ENCODE results near the gene MCOLN1. TPM values are rescaled to one million over a fixed set of nuclear protein-coding genes. Genes with fewer than 3 reads are reported as not detected.
A peak's percentile ranks its signal among the peaks of the same experiment; 100 is the strongest.

Gene MCOLN1
- total RNA-seq, 1 experiment from 2014 or later = 28.4 TPM

DNA sequence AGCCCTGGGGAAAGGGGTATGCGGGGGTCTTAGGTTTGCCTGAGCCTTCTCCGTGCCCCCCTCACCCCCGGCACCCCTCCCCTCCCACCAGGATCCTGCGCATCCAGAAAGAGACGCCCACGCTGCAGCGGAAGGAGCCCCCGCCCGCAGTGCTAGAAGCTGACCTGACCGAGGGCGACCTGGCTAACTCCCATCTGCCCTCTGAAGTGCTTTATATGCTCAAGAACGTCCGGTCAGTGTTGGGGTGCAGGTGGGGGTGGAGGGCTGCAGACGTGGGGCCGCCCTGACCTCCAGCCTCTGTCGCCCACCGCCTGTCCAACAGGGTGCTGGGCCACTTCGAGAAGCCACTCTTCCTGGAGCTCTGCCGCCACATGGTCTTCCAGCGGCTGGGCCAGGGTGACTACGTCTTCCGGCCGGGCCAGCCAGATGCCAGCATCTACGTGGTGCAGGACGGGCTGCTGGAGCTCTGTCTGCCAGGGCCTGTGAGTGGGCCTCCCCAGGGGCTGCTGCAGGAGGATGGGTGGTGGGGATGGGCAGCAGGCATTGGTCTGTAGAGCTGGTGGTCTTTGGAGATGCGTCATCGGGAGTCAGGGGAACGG is 17.5 kb downstream of the MCOLN1 start:
- Histone ChIP-seq H3K27ac (ENCODE audit: low read depth, low read length, poor library complexity, severe bottlenecking) (no peak overlapping the region), H3K9me3 (ENCODE audit: low read depth, low read length, poor library complexity, severe bottlenecking) (no peaks in the 10 kb centered on the region), H3K4me1 (ENCODE audit: insufficient read depth, low read length, poor library complexity, severe bottlenecking) (no peaks in the 10 kb centered on the region), H3K36me3 (ENCODE audit: insufficient read depth, low read length, poor library complexity, severe bottlenecking) (peaks cover 7% of the 10 kb centered on the region), H3K27me3 (replicated peaks; ENCODE audit: insufficient read depth, low read depth, low read length, poor library complexity) (no peaks in the 10 kb centered on the region), H3K4me3 (ENCODE audit: low read depth, low read length, poor library complexity, severe bottlenecking) (no peak overlapping the region)
- no TSS peak for BruUV-seq (replicated peaks)
- intact Hi-C loops (cut with micrococcal nuclease; ENCODE audit: unreplicated experiment) = loop anchor here (10.0 kb wide), 1 partner anchor 145 kb away; no protein-coding TSS in a partner anchor
- TF ChIP-seq, protein P1, sequence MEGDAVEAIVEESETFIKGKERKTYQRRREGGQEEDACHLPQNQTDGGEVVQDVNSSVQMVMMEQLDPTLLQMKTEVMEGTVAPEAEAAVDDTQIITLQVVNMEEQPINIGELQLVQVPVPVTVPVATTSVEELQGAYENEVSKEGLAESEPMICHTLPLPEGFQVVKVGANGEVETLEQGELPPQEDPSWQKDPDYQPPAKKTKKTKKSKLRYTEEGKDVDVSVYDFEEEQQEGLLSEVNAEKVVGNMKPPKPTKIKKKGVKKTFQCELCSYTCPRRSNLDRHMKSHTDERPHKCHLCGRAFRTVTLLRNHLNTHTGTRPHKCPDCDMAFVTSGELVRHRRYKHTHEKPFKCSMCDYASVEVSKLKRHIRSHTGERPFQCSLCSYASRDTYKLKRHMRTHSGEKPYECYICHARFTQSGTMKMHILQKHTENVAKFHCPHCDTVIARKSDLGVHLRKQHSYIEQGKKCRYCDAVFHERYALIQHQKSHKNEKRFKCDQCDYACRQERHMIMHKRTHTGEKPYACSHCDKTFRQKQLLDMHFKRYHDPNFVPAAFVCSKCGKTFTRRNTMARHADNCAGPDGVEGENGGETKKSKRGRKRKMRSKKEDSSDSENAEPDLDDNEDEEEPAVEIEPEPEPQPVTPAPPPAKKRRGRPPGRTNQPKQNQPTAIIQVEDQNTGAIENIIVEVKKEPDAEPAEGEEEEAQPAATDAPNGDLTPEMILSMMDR (conservative IDR thresholded peaks at IDR 0.05; ENCODE audit: low read depth, low read length) = no peak
- TF ChIP-seq EZH2 (IDR thresholded peaks at IDR 0.05; ENCODE audit: borderline replicate concordance, low read depth, low read length, poor library complexity, severe bottlenecking) = no peak
- ChIA-PET CTCF (no interaction called here), POLR2A (ENCODE audit: low non-redundant PET) (interaction anchor here (0.7 kb wide), 1 partner anchor 50 kb away, joined by 17 read pairs; no protein-coding TSS in a partner anchor)
- no peak for DNase-seq (ENCODE audit: low spot score)

DNA sequence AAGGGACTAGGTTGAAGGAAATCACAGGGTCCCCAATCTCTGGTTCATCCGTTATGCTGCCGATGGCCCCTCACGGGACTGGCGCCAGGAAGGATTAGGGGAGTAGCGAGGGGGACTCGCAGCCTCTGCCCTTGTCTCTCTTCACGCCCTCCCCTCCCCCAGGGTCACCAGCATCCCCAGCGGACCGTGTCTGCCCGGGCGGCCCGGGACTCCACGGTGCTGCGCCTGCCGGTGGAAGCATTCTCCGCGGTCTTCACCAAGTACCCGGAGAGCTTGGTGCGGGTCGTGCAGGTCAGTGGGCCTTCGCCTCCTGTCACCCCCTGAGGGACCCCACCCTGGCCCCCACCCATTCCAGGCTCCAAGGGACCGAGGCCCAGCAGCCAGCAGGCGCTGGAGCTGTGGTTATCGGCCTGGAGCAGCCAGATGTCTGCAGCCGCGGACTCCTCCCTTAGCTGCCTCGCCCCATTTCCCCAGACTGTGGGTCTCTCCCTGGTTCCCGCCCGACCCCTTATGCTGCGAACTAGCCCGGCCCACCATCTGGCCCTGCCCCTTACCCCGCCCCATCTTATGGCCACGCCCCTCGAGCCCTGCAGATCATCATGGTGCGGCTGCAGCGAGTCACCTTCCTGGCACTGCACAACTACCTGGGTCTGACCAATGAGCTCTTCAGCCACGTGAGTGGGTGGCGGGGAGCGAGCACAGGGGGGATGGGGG is 18.5 kb downstream of the MCOLN1 start:
- POLR2A ChIA-PET (ENCODE audit: low non-redundant PET) = no interaction called here
- peak; percentile 43 for DNase-seq (ENCODE audit: low spot score)
- CTCF ChIA-PET = interaction anchor here (0.6 kb wide), 2 partner anchors 172 to 1678 kb away, joined by 3 to 14 read pairs; no protein-coding TSS in a partner anchor

DNA sequence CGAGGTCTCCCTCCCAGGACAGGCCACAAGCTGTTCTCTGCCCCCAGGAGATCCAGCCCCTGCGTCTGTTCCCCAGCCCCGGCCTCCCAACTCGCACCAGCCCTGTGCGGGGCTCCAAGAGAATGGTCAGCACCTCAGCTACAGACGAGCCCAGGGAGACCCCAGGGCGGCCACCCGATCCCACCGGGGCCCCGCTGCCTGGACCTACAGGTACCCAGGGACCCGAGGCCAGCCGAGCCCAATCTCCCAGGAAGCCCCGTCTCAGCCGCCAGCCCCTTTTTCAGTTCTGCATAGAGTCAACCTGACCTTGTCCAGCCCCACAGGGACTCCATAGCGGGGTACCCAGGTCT is 19.0 kb downstream of the MCOLN1 start:
- ChIA-PET POLR2A (ENCODE audit: low non-redundant PET) (no interaction called here), CTCF (interaction anchor here (0.6 kb wide), 2 partner anchors 173 to 1679 kb away, joined by 3 to 14 read pairs; no protein-coding TSS in a partner anchor)
- Histone ChIP-seq H3K4me3 (ENCODE audit: low read depth, low read length, poor library complexity, severe bottlenecking) (no peak overlapping the region), H3K9me3 (ENCODE audit: low read depth, low read length, poor library complexity, severe bottlenecking) (no peaks in the 10 kb centered on the region), H3K27me3 (replicated peaks; ENCODE audit: insufficient read depth, low read depth, low read length, poor library complexity) (no peaks in the 10 kb centered on the region), H3K36me3 (ENCODE audit: insufficient read depth, low read length, poor library complexity, severe bottlenecking) (peaks cover 7% of the 10 kb centered on the region), H3K27ac (ENCODE audit: low read depth, low read length, poor library complexity, severe bottlenecking) (no peak overlapping the region), H3K4me1 (ENCODE audit: insufficient read depth, low read length, poor library complexity, severe bottlenecking) (no peaks in the 10 kb centered on the region)
- intact Hi-C loops (cut with micrococcal nuclease; ENCODE audit: unreplicated experiment) = no loop called here
- TF ChIP-seq, protein P1 (conservative IDR thresholded peaks at IDR 0.05; ENCODE audit: low read depth, low read length) = no peak
- TF ChIP-seq EZH2 (IDR thresholded peaks at IDR 0.05; ENCODE audit: borderline replicate concordance, low read depth, low read length, poor library complexity, severe bottlenecking) = no peak
- no peak for DNase-seq (ENCODE audit: low spot score)
- BruUV-seq (replicated peaks) = no TSS peak

More for the DNA sequence above, 18.5 kb downstream of the MCOLN1 start:
- no peaks in the 10 kb centered on the region for H3K4me1 ChIP-seq (ENCODE audit: insufficient read depth, low read length, poor library complexity, severe bottlenecking)
- intact Hi-C loops (cut with micrococcal nuclease; ENCODE audit: unreplicated experiment) = no loop called here
- no TSS peak for BruUV-seq (replicated peaks)
- H3K36me3 ChIP-seq (ENCODE audit: insufficient read depth, low read length, poor library complexity, severe bottlenecking) = peaks cover 7% of the 10 kb centered on the region
- no peaks in the 10 kb centered on the region for H3K27me3 ChIP-seq (replicated peaks; ENCODE audit: insufficient read depth, low read depth, low read length, poor library complexity)
- H3K4me3 ChIP-seq (ENCODE audit: low read depth, low read length, poor library complexity, severe bottlenecking) = no peak overlapping the region
- no peaks in the 10 kb centered on the region for H3K9me3 ChIP-seq (ENCODE audit: low read depth, low read length, poor library complexity, severe bottlenecking)
- no peak for TF ChIP-seq EZH2 (IDR thresholded peaks at IDR 0.05; ENCODE audit: borderline replicate concordance, low read depth, low read length, poor library complexity, severe bottlenecking)
- TF ChIP-seq, protein P1 (conservative IDR thresholded peaks at IDR 0.05; ENCODE audit: low read depth, low read length) = no peak
- H3K27ac ChIP-seq (ENCODE audit: low read depth, low read length, poor library complexity, severe bottlenecking) = no peak overlapping the region

Data from A673 (cell line).